Tibial artery (tissue), 4 donors: ENCODE results near the gene PLCH2.
"Not testable (repeated sequence)": the region's sequence is repeated elsewhere in the genome, so short reads cannot be mapped to it uniquely, and the experiment has no call there.

ENCODE experiments used
- DNase-seq, 2 donors: peaks; one replicate each; pipeline ENCODE4 v3.0.0-alpha.2; 2019
- H3K27ac ChIP-seq, 2 donors: fragments of 200-600 bp; sonication (generic) in 1 of 2; 1 replicate in 1 of 2; 2 replicates in 1 of 2; pipeline ENCODE4 v1.5.1; 2018 to 2019; ENCODE audit warnings: mild to moderate bottlenecking in 1 of 2
- H3K27me3 ChIP-seq, 2 donors: fragments of 200-600 bp; sonication (generic) in 1 of 2; one replicate each; pipeline versions ENCODE4 v1.5.1 to v1.6.0; 2016 to 2019
- H3K36me3 ChIP-seq, 3 donors: fragments of 200-600 bp; sonication (generic) in 2 of 3; one replicate each; pipeline ENCODE4 v1.5.1; 2016 to 2019; ENCODE audit warnings: mild to moderate bottlenecking in 2 of 3
- H3K4me1 ChIP-seq, 4 donors: fragments of 200-600 bp; sonication (generic) in 2 of 4; 1 replicate in 3 of 4; 2 replicates in 1 of 4; pipeline ENCODE4 v1.5.1; 2016 to 2019
- H3K4me3 ChIP-seq, 2 donors: fragments of 200-600 bp; sonication (generic) in 1 of 2; 1 replicate in 1 of 2; 2 replicates in 1 of 2; pipeline ENCODE4 v1.5.1; 2018 to 2019; ENCODE audit warnings: mild to moderate bottlenecking in 2 of 2
- H3K9me3 ChIP-seq, 3 donors: fragments of 200-600 bp; sonication (generic) in 1 of 3; one replicate each; pipeline ENCODE4 v1.5.1; 2016 to 2019
- intact Hi-C: fragments of 100-400 bp; cut with DNase I; formaldehyde crosslinking; loops from one replicate; pipeline ENCODE4 v1.15.0; 2023; ENCODE audit warnings: low total_unique reads
- TF ChIP-seq, protein P1 (sequence below), 2 experiments: fragments of 200-600 bp in 1 of 2; fragments of 450-650 bp in 1 of 2; IDR thresholded peaks; one replicate each; pipeline ENCODE4 v1.5.1; 2017 to 2019; ENCODE audit warnings: antibody characterized with exemption in 2 of 2, mild to moderate bottlenecking in 1 of 2, moderate library complexity in 1 of 2

Gene PLCH2

DNA sequence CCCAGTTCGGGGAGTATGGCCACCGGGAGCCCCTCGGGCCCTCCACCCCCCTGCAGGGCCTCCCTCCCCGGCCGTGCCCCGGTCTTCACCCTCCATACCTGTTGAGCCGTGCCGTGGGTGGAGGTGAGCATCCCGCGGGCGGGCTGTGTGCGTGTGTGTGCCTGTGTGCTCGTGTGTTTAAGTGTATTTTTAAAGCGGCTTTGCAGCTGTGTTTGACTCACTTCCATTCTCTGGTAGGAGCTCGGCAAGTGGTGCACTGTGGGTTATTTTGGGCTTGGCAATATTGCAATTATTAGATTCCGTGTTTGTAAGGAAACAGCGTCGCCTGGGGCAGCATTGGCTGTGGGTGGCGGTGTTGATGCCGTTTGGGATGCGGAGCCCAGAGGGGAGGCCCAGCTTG is 20.3 kb upstream of the PLCH2 start:
- no peak for DNase-seq
- Histone ChIP-seq H3K4me1 (peaks cover 0 to 6% (median 0%) of the 10 kb centered on the region in 4 donors), H3K27ac (no peak overlapping the region), H3K27me3 (peaks cover 0 to 96% of the 10 kb centered on the region in 2 donors), H3K4me3 (no peak overlapping the region), H3K36me3 (no peaks in the 10 kb centered on the region), H3K9me3 (no peaks in the 10 kb centered on the region)
- intact Hi-C loops: no loop called here
- TF ChIP-seq, protein P1, sequence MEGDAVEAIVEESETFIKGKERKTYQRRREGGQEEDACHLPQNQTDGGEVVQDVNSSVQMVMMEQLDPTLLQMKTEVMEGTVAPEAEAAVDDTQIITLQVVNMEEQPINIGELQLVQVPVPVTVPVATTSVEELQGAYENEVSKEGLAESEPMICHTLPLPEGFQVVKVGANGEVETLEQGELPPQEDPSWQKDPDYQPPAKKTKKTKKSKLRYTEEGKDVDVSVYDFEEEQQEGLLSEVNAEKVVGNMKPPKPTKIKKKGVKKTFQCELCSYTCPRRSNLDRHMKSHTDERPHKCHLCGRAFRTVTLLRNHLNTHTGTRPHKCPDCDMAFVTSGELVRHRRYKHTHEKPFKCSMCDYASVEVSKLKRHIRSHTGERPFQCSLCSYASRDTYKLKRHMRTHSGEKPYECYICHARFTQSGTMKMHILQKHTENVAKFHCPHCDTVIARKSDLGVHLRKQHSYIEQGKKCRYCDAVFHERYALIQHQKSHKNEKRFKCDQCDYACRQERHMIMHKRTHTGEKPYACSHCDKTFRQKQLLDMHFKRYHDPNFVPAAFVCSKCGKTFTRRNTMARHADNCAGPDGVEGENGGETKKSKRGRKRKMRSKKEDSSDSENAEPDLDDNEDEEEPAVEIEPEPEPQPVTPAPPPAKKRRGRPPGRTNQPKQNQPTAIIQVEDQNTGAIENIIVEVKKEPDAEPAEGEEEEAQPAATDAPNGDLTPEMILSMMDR (IDR thresholded peaks at IDR 0.05): no peak

DNA sequence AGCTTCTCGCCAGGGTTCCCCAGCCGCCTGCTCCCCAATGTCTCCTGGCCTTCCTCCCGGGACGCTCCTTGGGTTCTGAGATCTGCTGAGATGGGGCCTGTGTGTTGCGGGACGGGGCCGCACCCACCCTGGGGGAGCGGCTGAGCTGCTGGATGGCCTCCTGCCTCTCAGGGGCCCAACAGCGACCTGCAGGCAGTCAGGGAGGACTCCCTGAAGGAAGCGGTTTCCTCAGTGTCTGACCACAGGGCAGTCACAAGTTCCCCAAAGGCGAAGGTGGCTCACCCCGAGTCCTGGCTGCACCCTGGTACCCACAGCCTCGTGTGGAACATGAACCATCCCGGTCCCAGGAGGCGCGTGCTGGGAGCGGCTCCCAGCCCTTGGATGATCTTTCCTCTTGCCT is 18.6 kb upstream of the PLCH2 start:
- Histone ChIP-seq H3K4me1 (peaks cover 0 to 6% (median 0%) of the 10 kb centered on the region in 4 donors), H3K4me3 (no peak overlapping the region), H3K27ac (no peak overlapping the region), H3K36me3 (no peaks in the 10 kb centered on the region), H3K27me3 (peaks cover 0 to 94% of the 10 kb centered on the region in 2 donors), H3K9me3 (no peaks in the 10 kb centered on the region)
- intact Hi-C loops: no loop called here
- TF ChIP-seq, protein P1 (IDR thresholded peaks at IDR 0.05): no peak
- DNase-seq: no peak

DNA sequence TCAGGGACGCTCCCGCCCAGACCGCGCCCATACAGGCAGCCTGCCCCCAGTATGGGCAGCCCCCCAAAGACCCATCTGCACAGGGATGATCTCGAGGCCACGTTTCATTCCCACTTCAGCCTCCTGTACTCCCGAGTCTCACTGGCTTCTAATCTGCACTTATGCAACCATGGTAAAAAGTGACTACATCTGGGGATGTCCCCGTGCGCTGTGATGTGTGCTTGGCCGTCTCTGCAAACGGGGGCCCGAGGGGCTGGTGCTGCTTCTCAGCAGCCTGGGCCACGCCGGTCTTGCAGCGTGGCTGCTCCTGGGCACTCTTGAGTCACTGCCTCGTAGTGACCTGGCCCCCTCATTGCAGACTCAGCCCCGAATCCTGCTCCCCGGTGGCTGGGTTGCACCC is 17.4 kb upstream of the PLCH2 start:
- intact Hi-C loops: no loop called here
- Histone ChIP-seq H3K4me1 (peaks cover 0 to 6% (median 0%) of the 10 kb centered on the region in 4 donors), H3K27me3 (peaks cover 0 to 94% of the 10 kb centered on the region in 2 donors), H3K27ac (no peak overlapping the region), H3K4me3 (no peak overlapping the region), H3K36me3 (no peaks in the 10 kb centered on the region), H3K9me3 (no peaks in the 10 kb centered on the region)
- DNase-seq: no peak
- TF ChIP-seq, protein P1 (IDR thresholded peaks at IDR 0.05): no peak

DNA sequence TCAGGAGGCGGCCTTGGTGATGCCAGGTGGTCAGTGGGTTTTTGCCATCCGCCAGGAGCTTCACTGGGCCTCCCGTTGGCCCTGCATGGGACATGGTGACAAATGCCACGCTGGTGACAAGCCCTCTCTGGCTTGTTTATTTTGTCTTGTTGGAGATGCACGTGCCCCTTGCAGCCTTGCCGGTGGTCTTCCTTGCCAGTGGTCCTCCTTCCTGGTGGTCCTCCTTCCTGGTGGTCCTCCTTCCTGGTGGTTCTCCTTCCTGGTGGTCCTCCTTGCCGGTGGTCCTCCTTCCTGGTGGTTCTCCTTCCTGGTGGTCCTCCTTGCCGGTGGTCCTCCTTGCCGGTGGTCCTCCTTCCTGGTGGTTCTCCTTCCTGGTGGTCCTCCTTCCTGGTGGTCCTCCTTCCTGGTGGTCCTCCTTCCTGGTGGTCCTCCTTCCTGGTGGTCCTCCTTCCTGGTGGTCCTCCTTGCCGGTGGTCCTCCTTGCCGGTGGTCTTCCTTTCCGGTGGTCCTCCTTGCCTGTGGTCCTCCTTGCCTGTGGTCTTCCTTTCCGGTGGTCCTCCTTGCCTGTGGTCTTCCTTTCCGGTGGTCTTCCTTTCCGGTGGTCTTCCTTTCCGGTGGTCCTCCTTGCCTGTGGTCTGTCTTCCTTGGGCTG is 16.9 kb upstream of the PLCH2 start:
- DNase-seq, H3K9me3 ChIP-seq, H3K36me3 ChIP-seq, intact Hi-C loops, H3K27ac ChIP-seq, H3K4me1 ChIP-seq, H3K4me3 ChIP-seq: not testable (repeated sequence)
- peaks cover 0 to 94% of the 10 kb centered on the region in 2 donors for H3K27me3 ChIP-seq

DNA sequence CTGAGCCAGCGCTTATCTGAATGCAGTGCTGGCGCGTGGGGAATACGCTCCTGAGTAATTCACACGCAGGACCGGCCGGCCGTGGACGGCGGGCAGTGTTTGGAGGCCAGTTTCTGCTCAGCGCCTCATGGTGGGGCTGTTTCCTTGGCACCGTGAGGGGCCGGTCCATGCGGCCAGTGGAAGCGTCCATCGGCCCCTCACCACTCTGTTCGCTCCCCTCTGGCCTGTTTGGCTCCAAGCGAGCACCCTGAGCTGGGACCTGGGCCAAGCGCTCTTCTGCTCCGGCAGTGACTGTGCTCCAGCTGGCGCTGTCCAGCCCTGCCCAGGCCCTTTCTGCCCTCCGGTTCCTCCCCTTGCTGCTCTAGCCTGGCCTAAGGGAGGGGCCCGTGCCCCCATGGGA is 16.3 kb upstream of the PLCH2 start:
- no peaks in the 10 kb centered on the region for H3K36me3 ChIP-seq
- peaks cover 0 to 94% of the 10 kb centered on the region in 2 donors for H3K27me3 ChIP-seq
- H3K4me1 ChIP-seq: peaks cover 0 to 6% (median 0%) of the 10 kb centered on the region in 4 donors
- H3K9me3 ChIP-seq: no peaks in the 10 kb centered on the region
- no peak for DNase-seq
- H3K4me3 ChIP-seq: no peak overlapping the region
- intact Hi-C loops: no loop called here
- TF ChIP-seq, protein P1 (IDR thresholded peaks at IDR 0.05): peak in 1 of 2 experiments; percentile 8
- no peak overlapping the region for H3K27ac ChIP-seq

DNA sequence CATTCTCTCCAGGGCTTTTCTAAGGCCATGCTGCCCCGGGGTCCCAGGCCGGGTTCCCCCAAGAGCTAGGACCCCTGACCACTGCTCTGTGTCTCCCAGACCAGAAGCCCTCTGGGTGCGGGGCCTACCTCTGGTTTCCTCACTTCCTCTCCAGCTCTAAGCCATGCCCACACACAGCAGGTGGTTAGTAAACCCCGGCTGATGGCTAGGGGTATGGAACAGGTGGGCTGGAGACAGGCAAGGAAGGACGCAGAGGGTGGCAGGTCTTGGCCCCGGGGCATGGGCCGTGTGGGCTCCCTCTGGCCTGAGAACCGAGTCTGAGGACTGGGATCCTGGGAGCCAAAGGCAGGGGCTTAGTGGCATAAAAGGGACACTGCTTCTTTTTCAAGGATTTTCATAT is 15.9 kb upstream of the PLCH2 start:
- peaks cover 0 to 94% of the 10 kb centered on the region in 2 donors for H3K27me3 ChIP-seq
- H3K36me3 ChIP-seq: no peaks in the 10 kb centered on the region
- H3K4me3 ChIP-seq: no peak overlapping the region
- intact Hi-C loops: no loop called here
- no peak for DNase-seq
- no peaks in the 10 kb centered on the region for H3K9me3 ChIP-seq
- no peak overlapping the region for H3K27ac ChIP-seq
- peaks cover 0 to 6% (median 0%) of the 10 kb centered on the region in 4 donors for H3K4me1 ChIP-seq
- TF ChIP-seq, protein P1 (IDR thresholded peaks at IDR 0.05): no peak
